Common myeloid progenitor, CD34-positive (primary cell): ENCODE data around the gene JMY.
A peak's percentile ranks its signal among the peaks of the same experiment; 100 is the strongest.

Experiments used
- CTCF ChIA-PET: fragments of 350-600 bp; sonication (Branson Sonifier 250); formaldehyde crosslinking; loops from one replicate; lab custom pipeline; 2021; ENCODE audit warnings: antibody characterized with exemption; lab: Charles Lee
- POLR2A ChIA-PET: fragments of 350-600 bp; sonication (Branson Sonifier 250); formaldehyde crosslinking; loops from one replicate; lab custom pipeline; 2021; ENCODE audit warnings: antibody characterized with exemption; lab: Charles Lee
- DNase-seq, 3 donors: peaks; one replicate each; pipeline versions ENCODE4 v3.0.0 to v3.0.0-alpha.2; 2013
- H3K27ac ChIP-seq, 2 experiments: 1 replicate in 1 of 2; 2 replicates in 1 of 2; pipeline ENCODE4 v1.7.0; 2013; ENCODE audit warnings: inconsistent platforms in 2 of 2, low read length in 2 of 2, mild to moderate bottlenecking in 2 of 2, low read depth in 1 of 2, moderate library complexity in 1 of 2; ENCODE audit not compliant: severe bottlenecking in 2 of 2, insufficient read depth in 1 of 2, poor library complexity in 1 of 2
- H3K27me3 ChIP-seq, 5 experiments: replicated peaks in 2 of 5; 1 replicate in 3 of 5; 2 replicates in 2 of 5; pipeline versions ENCODE4 v1.6.1 to v1.7.0; 2013; ENCODE audit warnings: low read length in 4 of 5, mild to moderate bottlenecking in 2 of 5, moderate library complexity in 2 of 5, inconsistent platforms in 1 of 5; ENCODE audit not compliant: insufficient read depth in 5 of 5, control insufficient read depth in 4 of 5
- H3K36me3 ChIP-seq, 4 experiments: 1 replicate in 2 of 4; 2 replicates in 2 of 4; pipeline versions ENCODE4 v1.6.1 to v1.7.0; 2013; ENCODE audit warnings: low read length in 3 of 4, control low read depth in 1 of 4, mild to moderate bottlenecking in 1 of 4; ENCODE audit not compliant: control insufficient read depth in 4 of 4, insufficient read depth in 4 of 4
- H3K4me1 ChIP-seq, 4 experiments: 1 replicate in 3 of 4; 2 replicates in 1 of 4; pipeline versions ENCODE4 v1.6.1 to v1.7.1; 2013; ENCODE audit warnings: low read length in 3 of 4, mild to moderate bottlenecking in 3 of 4, control low read depth in 1 of 4, inconsistent platforms in 1 of 4, moderate library complexity in 1 of 4; ENCODE audit not compliant: control insufficient read depth in 4 of 4, insufficient read depth in 4 of 4; ENCODE audit errors: control extremely low read depth in 1 of 4
- H3K4me3 ChIP-seq, 7 experiments: 1 replicate in 4 of 7; 2 replicates in 3 of 7; pipeline versions ENCODE4 v1.5.1 to v1.7.0; 2013; ENCODE audit warnings: mild to moderate bottlenecking in 7 of 7, low read length in 6 of 7, moderate library complexity in 6 of 7, inconsistent platforms in 2 of 7, low read depth in 2 of 7, control low read depth in 1 of 7; ENCODE audit not compliant: insufficient read depth in 4 of 7, control insufficient read depth in 1 of 7; ENCODE audit errors: extremely low read depth in 1 of 7
- H3K9me3 ChIP-seq, 5 experiments: 1 replicate in 4 of 5; 2 replicates in 1 of 5; pipeline versions ENCODE4 v1.6.1 to v1.7.1; 2013; ENCODE audit warnings: low read length in 4 of 5, mild to moderate bottlenecking in 2 of 5, inconsistent platforms in 1 of 5, low read depth in 1 of 5, moderate library complexity in 1 of 5; ENCODE audit not compliant: control insufficient read depth in 4 of 5, insufficient read depth in 2 of 5; ENCODE audit errors: control extremely low read depth in 1 of 5
- WGBS: methylation state at CpG from one replicate; pipeline ENCODE4 v1.1.5; 2013; ENCODE audit not compliant: insufficient coverage; 5-methylcytosine and 5-hydroxymethylcytosine counted together

The JMY gene

DNA sequence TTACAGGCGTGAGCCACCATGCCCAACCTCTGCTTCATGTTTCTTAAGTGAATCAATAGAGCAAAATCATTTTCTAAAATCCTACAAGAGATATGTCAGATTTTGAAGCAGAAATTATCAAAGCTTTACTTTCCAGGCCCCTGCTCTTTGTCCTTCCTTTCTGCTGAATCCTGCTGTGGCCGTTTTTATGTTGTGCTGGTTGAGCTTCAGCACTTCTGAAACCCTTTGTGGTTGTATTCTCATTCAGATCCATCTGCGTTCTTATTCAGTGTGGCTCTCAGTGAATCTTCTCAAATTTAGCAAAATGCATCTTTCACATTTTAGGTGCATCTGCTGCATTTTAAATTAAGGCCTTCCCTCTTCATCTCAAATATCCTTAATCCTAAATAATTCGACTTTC lies 26.0 kb downstream of the JMY start:
- CTCF ChIA-PET, result no interaction called here

DNA sequence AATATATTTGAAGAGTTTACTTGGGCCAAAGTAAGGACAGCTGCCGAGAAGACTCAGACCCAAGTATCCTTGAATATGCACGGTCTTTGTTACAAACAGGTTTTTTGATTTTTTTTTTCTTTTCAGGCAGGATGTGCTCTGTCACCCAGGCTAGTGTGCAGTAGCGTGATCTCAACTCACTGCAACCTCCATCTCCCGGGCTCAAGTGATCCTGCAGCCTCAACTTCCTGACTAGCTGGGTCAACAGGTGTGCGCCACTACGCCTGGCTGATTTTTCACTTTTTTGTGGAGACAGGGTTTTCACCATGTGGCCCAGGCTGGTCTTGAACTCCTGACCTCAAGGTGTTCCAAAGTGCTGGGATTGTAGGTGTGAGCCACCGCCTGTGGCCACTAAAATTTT lies 27.4 kb downstream of the JMY start:
- Histone ChIP-seq H3K27ac (no peak overlapping the region), H3K4me1 (peaks cover 0 to 5% (median 2%) of the 10 kb centered on the region in 4 experiments), H3K36me3 (peaks cover 0 to 4% (median 0%) of the 10 kb centered on the region in 4 experiments), H3K9me3 (peaks cover 0 to 4% (median 0%) of the 10 kb centered on the region in 5 experiments), H3K4me3 (no peak overlapping the region), H3K27me3 (no peaks in the 10 kb centered on the region)
- 55% methylated on average over 7 of the region's 7 CpGs for WGBS
- peak in 2 of 3 donors; percentile 14 to 34 for DNase-seq
- ChIA-PET POLR2A (interaction anchor here (0.6 to 0.7 kb wide), 2 partner anchors 59 to 243 kb away, joined by 4 read pairs; no protein-coding TSS in a partner anchor), CTCF (interaction anchor here (0.7 kb wide), 1 partner anchor 131 kb away, joined by 3 read pairs; no protein-coding TSS in a partner anchor)

More for the DNA sequence above, 26.0 kb downstream of the JMY start:
- H3K36me3 ChIP-seq, result peaks cover 0 to 4% (median 0%) of the 10 kb centered on the region in 4 experiments
- no peaks in the 10 kb centered on the region for H3K27me3 ChIP-seq
- no peak overlapping the region for H3K27ac ChIP-seq
- POLR2A ChIA-PET, result no interaction called here
- DNase-seq, result no peak
- H3K4me3 ChIP-seq, result no peak overlapping the region
- peaks cover 0 to 5% (median 2%) of the 10 kb centered on the region in 4 experiments for H3K4me1 ChIP-seq
- 100% methylated on average over 3 of the region's 4 CpGs for WGBS
- peaks cover 0 to 4% (median 0%) of the 10 kb centered on the region in 5 experiments for H3K9me3 ChIP-seq

DNA sequence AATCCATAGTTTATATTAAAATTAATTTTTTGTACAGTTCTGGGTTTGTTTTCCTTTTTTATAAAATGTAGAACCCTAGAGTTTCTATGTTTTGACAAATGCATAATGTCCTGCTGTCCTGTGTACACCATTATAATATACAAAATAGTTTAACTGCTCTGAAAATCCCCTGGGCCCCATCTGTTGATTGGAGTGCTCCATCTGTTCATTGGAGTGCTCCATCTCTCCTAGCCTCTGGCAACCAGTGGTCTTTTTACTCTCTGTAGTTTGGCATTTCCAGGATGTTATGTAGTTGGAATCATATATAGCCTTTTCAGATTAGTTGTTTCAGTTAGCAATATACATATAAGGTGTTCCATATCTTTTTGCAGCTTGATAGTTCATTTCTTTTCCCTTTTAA lies 31.2 kb downstream of the JMY start:
- no peak overlapping the region for H3K27ac ChIP-seq
- H3K4me3 ChIP-seq, result no peak overlapping the region
- POLR2A ChIA-PET, result no interaction called here
- peaks cover 0 to 7% (median 3%) of the 10 kb centered on the region in 5 experiments for H3K9me3 ChIP-seq
- DNase-seq, result no peak
- CTCF ChIA-PET, result no interaction called here
- peaks cover 0 to 5% (median 2%) of the 10 kb centered on the region in 4 experiments for H3K4me1 ChIP-seq
- H3K27me3 ChIP-seq, result no peaks in the 10 kb centered on the region
- H3K36me3 ChIP-seq, result peaks cover 0 to 2% (median 0%) of the 10 kb centered on the region in 4 experiments

DNA sequence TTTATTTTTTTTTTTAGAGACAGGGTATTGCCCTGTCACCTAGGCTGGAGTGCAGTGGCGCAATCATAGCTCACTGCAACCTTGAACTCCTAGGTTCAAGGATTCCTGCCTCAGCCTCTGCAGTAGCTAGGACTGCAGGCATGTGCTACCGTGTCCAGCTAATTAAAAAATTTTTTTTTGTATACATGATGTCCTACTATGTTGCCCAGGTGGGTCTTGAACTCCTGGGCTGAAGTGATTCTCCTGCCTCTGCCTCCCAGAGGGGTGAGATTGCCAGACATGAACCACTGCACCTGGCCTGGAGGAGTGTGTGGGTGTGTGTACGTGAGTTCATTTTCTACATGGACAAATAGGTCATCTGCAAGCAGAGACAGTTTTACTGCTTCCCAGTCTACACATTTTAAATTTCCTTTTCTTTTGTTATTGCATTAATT lies 33.8 kb downstream of the JMY start:
- peak in 1 of 3 donors; percentile 23 for DNase-seq
- Histone ChIP-seq H3K36me3 (peaks cover 0 to 2% (median 0%) of the 10 kb centered on the region in 4 experiments), H3K4me1 (no peaks in the 10 kb centered on the region), H3K4me3 (no peak overlapping the region), H3K27me3 (no peaks in the 10 kb centered on the region), H3K9me3 (peaks cover 0 to 12% (median 3%) of the 10 kb centered on the region in 5 experiments), H3K27ac (no peak overlapping the region)
- ChIA-PET CTCF (interaction anchor here (0.7 to 0.8 kb wide), 2 partner anchors 14 to 182 kb away, joined by 3 read pairs; no protein-coding TSS in a partner anchor), POLR2A (no interaction called here)
- 100% methylated on average over 1 of the region's 3 CpGs for WGBS

DNA sequence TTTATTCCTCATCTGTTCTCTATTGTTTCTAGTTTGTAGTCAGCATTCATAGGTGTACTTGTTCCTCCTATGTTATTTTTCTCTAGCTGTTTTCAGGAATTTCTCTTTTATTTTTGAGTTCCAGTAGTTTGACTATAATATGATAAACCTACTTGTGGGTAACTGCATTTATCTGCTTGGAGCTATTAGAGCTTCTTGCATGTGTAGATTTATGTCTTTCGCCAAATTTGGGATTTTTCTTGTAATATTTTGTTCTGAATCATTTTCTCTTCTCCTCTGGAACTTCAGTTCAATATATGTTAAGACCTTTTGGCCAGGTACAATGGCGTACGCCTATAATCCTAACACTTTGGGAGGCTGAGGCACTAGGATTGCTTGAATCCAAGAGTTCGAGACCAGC lies 37.4 kb downstream of the JMY start:
- no peak overlapping the region for H3K27ac ChIP-seq
- H3K36me3 ChIP-seq, result peaks cover 0 to 4% (median 1%) of the 10 kb centered on the region in 4 experiments
- ChIA-PET POLR2A (no interaction called here), CTCF (no interaction called here)
- WGBS, result 96% methylated on average over 3 of the region's 4 CpGs
- H3K4me3 ChIP-seq, result no peak overlapping the region
- no peaks in the 10 kb centered on the region for H3K4me1 ChIP-seq
- DNase-seq, result no peak
- no peaks in the 10 kb centered on the region for H3K27me3 ChIP-seq
- peaks cover 0 to 12% (median 3%) of the 10 kb centered on the region in 5 experiments for H3K9me3 ChIP-seq

DNA sequence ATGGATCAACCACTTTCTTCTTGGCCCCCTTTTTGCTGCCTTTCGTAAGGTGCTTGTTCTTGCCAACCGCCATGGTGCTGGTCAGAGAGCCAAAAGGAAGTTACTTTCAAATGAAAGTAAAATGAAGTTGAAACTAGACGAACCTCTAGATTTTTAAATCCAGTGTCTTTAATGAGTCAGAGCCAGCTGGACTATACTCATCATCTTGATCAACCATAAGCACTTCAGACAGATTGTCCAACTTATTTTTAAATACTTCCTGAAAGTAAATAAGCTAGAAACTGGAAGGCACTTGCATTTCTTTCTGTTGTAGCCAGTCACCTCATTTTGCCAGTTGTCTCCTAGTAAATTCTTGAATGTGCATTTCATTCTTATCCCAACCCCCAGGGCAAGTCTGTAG lies 48.9 kb downstream of the JMY start:
- H3K27ac ChIP-seq, result no peak overlapping the region
- no peak for DNase-seq
- no peaks in the 10 kb centered on the region for H3K4me1 ChIP-seq
- H3K9me3 ChIP-seq, result no peaks in the 10 kb centered on the region
- WGBS, result 100% methylated on average over 1 of the region's 3 CpGs
- H3K27me3 ChIP-seq, result no peaks in the 10 kb centered on the region
- peaks cover 0 to 9% (median 6%) of the 10 kb centered on the region in 4 experiments for H3K36me3 ChIP-seq
- ChIA-PET POLR2A (no interaction called here), CTCF (interaction anchor here (0.6 to 1.0 kb wide), 4 partner anchors 9 to 1501 kb away, joined by 3 to 4 read pairs (median 3); no protein-coding TSS in a partner anchor)
- no peak overlapping the region for H3K4me3 ChIP-seq

DNA sequence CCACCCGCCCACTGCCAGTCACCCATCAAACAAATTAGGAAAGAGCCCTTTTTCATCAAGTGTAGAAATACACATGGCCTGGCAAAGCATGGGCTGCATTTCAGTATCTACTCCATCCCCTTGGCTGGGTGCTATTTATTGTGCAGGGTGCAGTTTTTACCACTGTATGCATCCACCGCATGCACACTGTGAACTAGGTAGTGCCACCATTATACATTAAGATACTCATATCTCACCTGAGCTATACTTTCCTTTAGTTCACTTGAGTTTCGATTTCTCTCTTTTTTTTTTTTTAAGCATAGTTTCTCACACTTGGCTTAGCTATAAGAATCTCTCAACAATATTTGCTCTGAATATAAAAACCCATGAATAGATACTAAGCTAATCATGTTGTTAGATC lies 49.4 kb downstream of the JMY start:
- Histone ChIP-seq H3K27me3 (no peaks in the 10 kb centered on the region), H3K36me3 (peaks cover 0 to 9% (median 2%) of the 10 kb centered on the region in 4 experiments), H3K4me3 (no peak overlapping the region), H3K27ac (no peak overlapping the region), H3K4me1 (no peaks in the 10 kb centered on the region), H3K9me3 (no peaks in the 10 kb centered on the region)
- WGBS, result 100% methylated on average over 2 of the region's 3 CpGs
- ChIA-PET POLR2A (no interaction called here), CTCF (interaction anchor here (0.6 to 1.0 kb wide), 4 partner anchors 9 to 1502 kb away, joined by 3 to 4 read pairs (median 3); no protein-coding TSS in a partner anchor)
- DNase-seq, result no peak
